ENCODE measurements around the gene FGFRL1.

- TF ChIP-seq, protein P1, sequence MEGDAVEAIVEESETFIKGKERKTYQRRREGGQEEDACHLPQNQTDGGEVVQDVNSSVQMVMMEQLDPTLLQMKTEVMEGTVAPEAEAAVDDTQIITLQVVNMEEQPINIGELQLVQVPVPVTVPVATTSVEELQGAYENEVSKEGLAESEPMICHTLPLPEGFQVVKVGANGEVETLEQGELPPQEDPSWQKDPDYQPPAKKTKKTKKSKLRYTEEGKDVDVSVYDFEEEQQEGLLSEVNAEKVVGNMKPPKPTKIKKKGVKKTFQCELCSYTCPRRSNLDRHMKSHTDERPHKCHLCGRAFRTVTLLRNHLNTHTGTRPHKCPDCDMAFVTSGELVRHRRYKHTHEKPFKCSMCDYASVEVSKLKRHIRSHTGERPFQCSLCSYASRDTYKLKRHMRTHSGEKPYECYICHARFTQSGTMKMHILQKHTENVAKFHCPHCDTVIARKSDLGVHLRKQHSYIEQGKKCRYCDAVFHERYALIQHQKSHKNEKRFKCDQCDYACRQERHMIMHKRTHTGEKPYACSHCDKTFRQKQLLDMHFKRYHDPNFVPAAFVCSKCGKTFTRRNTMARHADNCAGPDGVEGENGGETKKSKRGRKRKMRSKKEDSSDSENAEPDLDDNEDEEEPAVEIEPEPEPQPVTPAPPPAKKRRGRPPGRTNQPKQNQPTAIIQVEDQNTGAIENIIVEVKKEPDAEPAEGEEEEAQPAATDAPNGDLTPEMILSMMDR (IDR thresholded peaks at IDR 0.05): no peak
- no peak for TF ChIP-seq ZFX (IDR thresholded peaks at IDR 0.05; ENCODE audit: borderline replicate concordance)
These were observed 24.1 kb downstream of the FGFRL1 start for GRCh38 chr4:1035510-1035909.
